ENCODE measurements around the gene ANKRD16.

The ANKRD16 gene

DNA sequence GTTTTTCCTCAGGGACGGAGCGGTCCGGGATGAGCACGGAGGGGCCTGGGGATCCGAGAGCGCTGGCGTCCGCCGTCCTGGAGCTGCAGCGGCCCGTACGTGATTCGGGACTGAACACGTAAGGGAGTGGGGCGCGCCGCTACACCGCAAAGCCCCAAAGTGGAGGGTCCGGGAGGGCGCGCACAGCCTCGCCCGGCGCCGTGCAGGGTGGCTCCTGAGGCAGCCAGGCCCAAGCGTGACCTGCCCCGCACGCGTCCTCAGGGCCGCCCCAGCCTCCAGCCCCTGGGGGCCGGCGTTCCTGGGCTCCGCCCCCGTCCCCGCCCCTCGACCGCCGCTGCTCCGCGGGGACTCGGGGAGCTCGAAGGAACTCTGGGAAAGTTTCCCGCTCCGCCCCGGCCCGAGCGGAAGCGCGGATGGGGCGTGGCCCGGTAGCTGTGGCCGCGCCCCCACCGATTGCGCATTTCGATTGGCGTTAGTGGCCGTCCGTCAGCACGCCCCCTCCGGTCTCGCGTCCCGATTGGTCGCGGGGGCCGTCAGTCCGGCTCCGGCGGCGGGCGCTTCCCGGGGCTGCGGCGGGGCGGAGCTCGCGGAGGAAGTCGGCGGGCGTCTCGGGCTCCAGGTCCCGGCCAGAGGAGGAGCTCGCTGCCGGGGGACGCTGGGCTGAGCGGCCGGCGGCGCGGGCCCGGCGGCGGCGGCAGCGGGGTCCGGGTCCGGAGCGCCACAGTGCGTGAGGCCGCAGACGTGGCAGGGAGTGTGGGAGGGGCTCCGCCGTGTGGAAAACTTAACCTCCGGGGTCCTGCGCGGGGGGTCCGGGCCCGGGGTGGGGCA, at the start of gene ANKRD16, which contains the start of gene FBH1:
Gene ANKRD16 (minus strand): TSS at position 270 of the 828 bp plus-strand sequence. CDS start 539 bp downstream, outside the sequence.
Gene FBH1 (plus strand): TSS at position 620 of the 828 bp plus-strand sequence. CDS start 103 bp downstream, at position 723.
- Histone ChIP-seq H3K9me3 (ENCODE audit: control insufficient read depth in 5 of 5, low read length in 5 of 5) (no peaks in the 10 kb centered on the region), H3K9ac (ENCODE audit: low read length in 5 of 5) (peak within 1 kb of the TSS; percentile 75 to 95 (median 86)), H3K27ac (ENCODE audit: low read depth, low read length) (peak within 1 kb of the TSS; percentile 62), H3K4me1 (ENCODE audit: control insufficient read depth in 5 of 5, insufficient read depth in 5 of 5, low read length in 5 of 5) (peaks cover 14 to 37% (median 34%) of the 10 kb centered on the region in 5 donors), H3K27me3 (ENCODE audit: control insufficient read depth in 5 of 5, insufficient read depth in 4 of 5, low read length in 5 of 5) (no peaks in the 10 kb centered on the region), H3K36me3 (ENCODE audit: control insufficient read depth in 5 of 5, insufficient read depth in 5 of 5, low read length in 5 of 5) (peaks cover 0 to 18% (median 13%) of the 10 kb centered on the region in 5 donors), H3K4me3 (ENCODE audit: low read depth in 1 of 5, low read length in 5 of 5) (peak within 1 kb of the TSS; percentile 85 to 96 (median 88))

DNA sequence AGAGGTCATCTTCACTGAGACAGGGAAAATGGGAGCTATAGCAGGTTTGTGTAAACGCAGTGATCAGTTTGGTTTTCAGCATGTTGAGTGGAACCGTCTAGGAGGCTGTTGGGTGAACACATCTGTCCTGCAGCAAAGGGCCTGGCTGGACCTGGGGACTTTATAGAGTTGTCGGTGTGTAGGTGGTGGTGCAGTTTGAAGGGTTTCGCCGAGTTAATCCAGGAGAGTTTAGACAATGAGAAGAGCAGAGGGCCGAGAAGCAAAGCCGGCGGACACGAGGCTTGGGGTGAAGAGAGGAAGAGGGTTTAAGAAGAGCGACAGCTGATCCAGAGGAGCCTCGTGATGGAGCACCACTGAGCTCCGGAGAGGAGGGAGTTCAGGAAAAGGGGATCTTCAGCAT, 48.6 kb upstream of the ANKRD16 start:
- Histone ChIP-seq H3K27ac (ENCODE audit: low read depth, low read length) (no peak overlapping the region), H3K4me1 (ENCODE audit: control insufficient read depth in 5 of 5, insufficient read depth in 5 of 5, low read length in 5 of 5) (peaks cover 2 to 25% (median 13%) of the 10 kb centered on the region in 5 donors), H3K9ac (ENCODE audit: low read length in 5 of 5) (no peak overlapping the region), H3K27me3 (ENCODE audit: control insufficient read depth in 5 of 5, insufficient read depth in 4 of 5, low read length in 5 of 5) (peaks cover 0 to under 1% (median 0%) of the 10 kb centered on the region in 5 donors), H3K36me3 (ENCODE audit: control insufficient read depth in 5 of 5, insufficient read depth in 5 of 5, low read length in 5 of 5) (peaks cover 0 to 49% (median 40%) of the 10 kb centered on the region in 5 donors), H3K9me3 (ENCODE audit: control insufficient read depth in 5 of 5, low read length in 5 of 5) (no peaks in the 10 kb centered on the region), H3K4me3 (ENCODE audit: low read depth in 1 of 5, low read length in 5 of 5) (no peak overlapping the region)

DNA sequence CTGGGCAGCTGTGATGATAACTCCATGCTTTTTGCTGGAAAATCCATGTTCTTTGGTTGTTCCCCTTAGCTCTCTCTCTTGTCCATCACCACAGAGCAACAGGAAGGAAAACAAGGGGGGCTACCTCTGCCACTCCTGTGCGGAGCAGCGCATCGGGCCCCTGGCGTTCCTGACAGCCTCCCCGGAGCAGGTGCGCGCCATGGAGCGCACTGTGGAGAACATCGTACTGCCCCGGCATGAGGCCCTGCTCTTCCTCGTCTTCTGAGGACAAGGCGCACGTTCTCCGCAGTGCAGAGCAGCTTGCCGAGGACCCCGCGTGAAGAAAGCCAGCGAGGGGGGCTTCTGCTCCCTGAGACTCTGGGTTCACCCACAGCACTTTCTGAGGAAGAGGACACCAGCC, 47.3 kb upstream of the ANKRD16 start:
- Histone ChIP-seq H3K4me3 (ENCODE audit: low read depth in 1 of 5, low read length in 5 of 5) (no peak overlapping the region), H3K9ac (ENCODE audit: low read length in 5 of 5) (no peak overlapping the region), H3K4me1 (ENCODE audit: control insufficient read depth in 5 of 5, insufficient read depth in 5 of 5, low read length in 5 of 5) (peaks cover 0 to 20% (median 8%) of the 10 kb centered on the region in 5 donors), H3K27ac (ENCODE audit: low read depth, low read length) (no peak overlapping the region), H3K27me3 (ENCODE audit: control insufficient read depth in 5 of 5, insufficient read depth in 4 of 5, low read length in 5 of 5) (no peaks in the 10 kb centered on the region), H3K36me3 (ENCODE audit: control insufficient read depth in 5 of 5, insufficient read depth in 5 of 5, low read length in 5 of 5) (peaks cover 0 to 60% (median 40%) of the 10 kb centered on the region in 5 donors), H3K9me3 (ENCODE audit: control insufficient read depth in 5 of 5, low read length in 5 of 5) (no peaks in the 10 kb centered on the region)

GRCh38 chr10:5935628-5936027, 45.9 kb upstream of the ANKRD16 start:
- no peak overlapping the region for H3K9ac ChIP-seq (ENCODE audit: low read length in 5 of 5)

DNA sequence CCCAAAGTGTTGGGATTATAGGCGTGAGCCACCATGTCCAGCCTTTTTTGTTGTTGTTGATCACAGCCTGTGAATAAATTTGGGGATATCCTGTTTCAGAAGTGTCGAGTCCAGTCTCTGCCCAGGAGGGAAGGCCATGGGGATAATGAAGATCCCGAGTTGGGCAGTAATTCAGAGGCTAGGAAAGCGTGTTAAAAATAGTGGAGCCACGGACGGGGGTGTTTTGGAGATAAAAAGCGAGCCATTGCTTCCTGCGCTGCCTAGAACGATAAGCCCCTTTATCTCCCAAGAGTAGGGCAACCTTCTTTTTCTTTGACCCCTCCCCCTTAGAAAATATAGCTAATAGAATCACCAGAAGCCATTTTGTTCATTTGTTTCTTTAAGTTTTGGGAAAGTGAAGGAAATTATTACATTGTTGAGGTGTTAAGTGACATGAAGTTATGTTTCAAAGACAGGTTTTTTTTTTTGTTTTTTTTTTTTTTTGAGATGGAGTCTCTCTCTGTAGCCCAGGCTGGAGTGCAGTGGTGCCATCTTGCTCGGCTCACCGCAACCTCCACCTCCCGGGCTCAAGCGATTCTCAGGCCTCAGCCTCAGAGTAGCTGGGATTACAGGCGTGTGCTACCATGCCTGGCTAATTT, 44.3 kb upstream of the ANKRD16 start:
- H3K9ac ChIP-seq (ENCODE audit: low read length in 5 of 5), result no peak overlapping the region
- H3K36me3 ChIP-seq (ENCODE audit: control insufficient read depth in 5 of 5, insufficient read depth in 5 of 5, low read length in 5 of 5), result peaks cover 8 to 86% (median 59%) of the 10 kb centered on the region in 5 donors
- H3K4me3 ChIP-seq (ENCODE audit: low read depth in 1 of 5, low read length in 5 of 5), result no peak overlapping the region
- no peak overlapping the region for H3K27ac ChIP-seq (ENCODE audit: low read depth, low read length)
- H3K9me3 ChIP-seq (ENCODE audit: control insufficient read depth in 5 of 5, low read length in 5 of 5), result no peaks in the 10 kb centered on the region
- H3K4me1 ChIP-seq (ENCODE audit: control insufficient read depth in 5 of 5, insufficient read depth in 5 of 5, low read length in 5 of 5), result peaks cover 0 to 6% (median 3%) of the 10 kb centered on the region in 5 donors
- no peaks in the 10 kb centered on the region for H3K27me3 ChIP-seq (ENCODE audit: control insufficient read depth in 5 of 5, insufficient read depth in 4 of 5, low read length in 5 of 5)

More at GRCh38 chr10:5935628-5936027, 45.9 kb upstream of the ANKRD16 start:
- Histone ChIP-seq H3K4me1 (ENCODE audit: control insufficient read depth in 5 of 5, insufficient read depth in 5 of 5, low read length in 5 of 5) (peaks cover 0 to 9% (median 3%) of the 10 kb centered on the region in 5 donors), H3K9me3 (ENCODE audit: control insufficient read depth in 5 of 5, low read length in 5 of 5) (no peaks in the 10 kb centered on the region), H3K36me3 (ENCODE audit: control insufficient read depth in 5 of 5, insufficient read depth in 5 of 5, low read length in 5 of 5) (peaks cover 0 to 70% (median 45%) of the 10 kb centered on the region in 5 donors), H3K4me3 (ENCODE audit: low read depth in 1 of 5, low read length in 5 of 5) (no peak overlapping the region), H3K27ac (ENCODE audit: low read depth, low read length) (no peak overlapping the region), H3K27me3 (ENCODE audit: control insufficient read depth in 5 of 5, insufficient read depth in 4 of 5, low read length in 5 of 5) (no peaks in the 10 kb centered on the region)

DNA sequence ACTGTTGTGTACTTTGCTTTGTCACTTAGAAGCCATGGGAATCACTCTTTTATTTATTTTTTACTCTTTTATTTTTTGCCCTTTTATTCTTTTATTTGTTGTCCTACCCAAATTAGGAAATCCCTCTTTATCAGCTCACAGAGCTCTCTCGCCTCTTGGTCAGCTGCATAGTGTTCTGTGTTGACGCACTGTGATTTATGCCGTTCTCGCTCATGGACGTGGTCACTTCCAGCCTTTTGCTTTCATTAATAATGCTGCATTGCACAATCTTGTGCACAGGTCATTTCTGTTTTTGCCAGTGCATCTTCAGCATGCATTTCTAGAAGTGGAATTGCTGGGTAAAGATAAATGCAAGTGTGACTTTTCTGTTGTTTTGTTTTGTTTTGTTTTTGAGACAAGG, 42.7 kb upstream of the ANKRD16 start:
- H3K4me1 ChIP-seq (ENCODE audit: control insufficient read depth in 5 of 5, insufficient read depth in 5 of 5, low read length in 5 of 5), result peaks cover 0 to 6% (median 3%) of the 10 kb centered on the region in 5 donors
- no peak overlapping the region for H3K27ac ChIP-seq (ENCODE audit: low read depth, low read length)
- H3K4me3 ChIP-seq (ENCODE audit: low read depth in 1 of 5, low read length in 5 of 5), result no peak overlapping the region
- no peak overlapping the region for H3K9ac ChIP-seq (ENCODE audit: low read length in 5 of 5)
- no peaks in the 10 kb centered on the region for H3K27me3 ChIP-seq (ENCODE audit: control insufficient read depth in 5 of 5, insufficient read depth in 4 of 5, low read length in 5 of 5)
- peaks cover 8 to 85% (median 56%) of the 10 kb centered on the region in 5 donors for H3K36me3 ChIP-seq (ENCODE audit: control insufficient read depth in 5 of 5, insufficient read depth in 5 of 5, low read length in 5 of 5)
- H3K9me3 ChIP-seq (ENCODE audit: control insufficient read depth in 5 of 5, low read length in 5 of 5), result no peaks in the 10 kb centered on the region

DNA sequence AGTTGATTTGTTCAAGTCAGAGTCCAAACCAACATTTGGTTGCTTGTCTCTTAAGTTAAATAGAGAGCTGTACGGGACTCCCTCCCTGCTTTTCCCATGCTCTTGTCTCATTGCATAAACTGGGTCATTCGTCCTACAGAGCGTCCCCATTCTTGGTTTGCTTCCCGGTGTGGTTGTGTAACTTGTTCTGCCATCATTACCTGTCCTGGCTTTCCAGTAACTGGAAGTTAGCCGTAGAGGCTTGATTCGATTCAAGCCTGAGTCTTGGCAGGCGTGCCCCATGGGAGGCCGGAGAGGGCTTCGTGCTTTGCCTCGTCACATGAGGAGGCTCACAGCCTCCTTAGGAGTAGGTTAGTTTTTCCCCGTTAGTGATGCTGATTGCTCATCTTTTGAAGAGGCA, 40.6 kb upstream of the ANKRD16 start:
- Histone ChIP-seq H3K27ac (ENCODE audit: low read depth, low read length) (no peak overlapping the region), H3K9ac (ENCODE audit: low read length in 5 of 5) (no peak overlapping the region), H3K36me3 (ENCODE audit: control insufficient read depth in 5 of 5, insufficient read depth in 5 of 5, low read length in 5 of 5) (peaks cover 11 to 84% (median 55%) of the 10 kb centered on the region in 5 donors), H3K9me3 (ENCODE audit: control insufficient read depth in 5 of 5, low read length in 5 of 5) (no peaks in the 10 kb centered on the region), H3K4me1 (ENCODE audit: control insufficient read depth in 5 of 5, insufficient read depth in 5 of 5, low read length in 5 of 5) (peaks cover 0 to 8% (median 3%) of the 10 kb centered on the region in 5 donors), H3K27me3 (ENCODE audit: control insufficient read depth in 5 of 5, insufficient read depth in 4 of 5, low read length in 5 of 5) (no peaks in the 10 kb centered on the region), H3K4me3 (ENCODE audit: low read depth in 1 of 5, low read length in 5 of 5) (no peak overlapping the region)

DNA sequence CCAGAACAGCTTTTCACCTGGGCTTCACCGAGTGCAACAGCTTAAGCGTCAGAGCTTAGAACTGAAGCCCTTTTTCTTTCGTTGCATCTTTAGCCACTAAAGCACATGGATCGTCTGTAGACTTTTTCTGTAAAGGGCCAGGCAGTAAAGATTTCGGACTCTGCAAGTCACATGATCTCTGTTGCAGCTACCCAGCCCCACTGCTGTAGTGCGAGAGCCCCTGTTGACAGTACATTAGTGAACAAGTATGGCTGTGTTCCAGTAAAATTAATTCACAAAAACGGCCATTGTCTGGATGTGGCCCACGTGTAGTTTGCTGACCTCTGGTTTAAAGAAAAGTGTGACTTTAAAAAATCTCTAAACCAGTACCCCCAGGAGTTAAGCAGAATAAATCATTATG, 39.7 kb upstream of the ANKRD16 start:
- Histone ChIP-seq H3K27ac (ENCODE audit: low read depth, low read length) (no peak overlapping the region), H3K27me3 (ENCODE audit: control insufficient read depth in 5 of 5, insufficient read depth in 4 of 5, low read length in 5 of 5) (no peaks in the 10 kb centered on the region), H3K4me3 (ENCODE audit: low read depth in 1 of 5, low read length in 5 of 5) (no peak overlapping the region), H3K9ac (ENCODE audit: low read length in 5 of 5) (no peak overlapping the region), H3K36me3 (ENCODE audit: control insufficient read depth in 5 of 5, insufficient read depth in 5 of 5, low read length in 5 of 5) (peaks cover 13 to 87% (median 59%) of the 10 kb centered on the region in 5 donors), H3K9me3 (ENCODE audit: control insufficient read depth in 5 of 5, low read length in 5 of 5) (no peaks in the 10 kb centered on the region), H3K4me1 (ENCODE audit: control insufficient read depth in 5 of 5, insufficient read depth in 5 of 5, low read length in 5 of 5) (peaks cover 0 to 15% (median 3%) of the 10 kb centered on the region in 5 donors)

GRCh38 chr10:5927306-5927705, 37.6 kb upstream of the ANKRD16 start:
- Histone ChIP-seq H3K27me3 (ENCODE audit: control insufficient read depth in 5 of 5, insufficient read depth in 4 of 5, low read length in 5 of 5) (no peaks in the 10 kb centered on the region), H3K4me3 (ENCODE audit: low read depth in 1 of 5, low read length in 5 of 5) (no peak overlapping the region), H3K9me3 (ENCODE audit: control insufficient read depth in 5 of 5, low read length in 5 of 5) (no peaks in the 10 kb centered on the region), H3K27ac (ENCODE audit: low read depth, low read length) (peak overlapping the region; percentile 7), H3K4me1 (ENCODE audit: control insufficient read depth in 5 of 5, insufficient read depth in 5 of 5, low read length in 5 of 5) (peaks cover 0 to 12% (median 2%) of the 10 kb centered on the region in 5 donors), H3K36me3 (ENCODE audit: control insufficient read depth in 5 of 5, insufficient read depth in 5 of 5, low read length in 5 of 5) (peaks cover 16 to 93% (median 79%) of the 10 kb centered on the region in 5 donors), H3K9ac (ENCODE audit: low read length in 5 of 5) (no peak overlapping the region)

- Histone ChIP-seq H3K36me3 (ENCODE audit: control insufficient read depth in 5 of 5, insufficient read depth in 5 of 5, low read length in 5 of 5) (peaks cover 30 to 95% (median 92%) of the 10 kb centered on the region in 5 donors), H3K27ac (ENCODE audit: low read depth, low read length) (no peak overlapping the region), H3K9ac (ENCODE audit: low read length in 5 of 5) (no peak overlapping the region), H3K4me3 (ENCODE audit: low read depth in 1 of 5, low read length in 5 of 5) (no peak overlapping the region), H3K4me1 (ENCODE audit: control insufficient read depth in 5 of 5, insufficient read depth in 5 of 5, low read length in 5 of 5) (peaks cover 0 to 9% (median 1%) of the 10 kb centered on the region in 5 donors), H3K9me3 (ENCODE audit: control insufficient read depth in 5 of 5, low read length in 5 of 5) (no peaks in the 10 kb centered on the region), H3K27me3 (ENCODE audit: control insufficient read depth in 5 of 5, insufficient read depth in 4 of 5, low read length in 5 of 5) (no peaks in the 10 kb centered on the region)
These were observed 35.2 kb upstream of the ANKRD16 start for GRCh38 chr10:5924889-5925288.
